ENCODE results near the gene PNPLA5.

DNA sequence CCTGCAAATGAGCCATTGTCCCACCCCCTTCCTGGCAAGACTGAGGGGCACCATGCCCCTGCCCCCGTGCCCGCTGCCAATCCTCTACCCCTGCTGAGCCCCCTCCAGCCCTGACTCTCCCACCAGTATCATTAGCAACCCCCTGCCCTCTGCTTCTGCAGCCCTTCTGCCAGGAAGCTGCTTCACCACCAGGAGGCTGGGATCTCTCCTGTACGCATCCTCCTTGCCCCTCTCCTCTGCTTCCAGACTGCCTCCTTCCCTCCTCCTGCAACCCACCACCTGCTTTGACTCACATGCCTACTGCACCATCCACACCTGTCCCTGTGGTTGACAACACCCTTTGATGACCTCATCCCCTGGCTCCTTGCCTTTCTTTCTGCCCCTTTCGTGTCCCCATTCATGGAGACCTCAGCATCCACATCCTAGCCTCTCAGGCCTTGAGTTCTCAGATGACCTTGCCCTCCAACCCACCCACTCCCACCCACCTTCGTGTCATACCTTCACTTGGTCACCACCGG lies 18.4 kb upstream of the PNPLA5 start:
- TF ChIP-seq, protein P1, sequence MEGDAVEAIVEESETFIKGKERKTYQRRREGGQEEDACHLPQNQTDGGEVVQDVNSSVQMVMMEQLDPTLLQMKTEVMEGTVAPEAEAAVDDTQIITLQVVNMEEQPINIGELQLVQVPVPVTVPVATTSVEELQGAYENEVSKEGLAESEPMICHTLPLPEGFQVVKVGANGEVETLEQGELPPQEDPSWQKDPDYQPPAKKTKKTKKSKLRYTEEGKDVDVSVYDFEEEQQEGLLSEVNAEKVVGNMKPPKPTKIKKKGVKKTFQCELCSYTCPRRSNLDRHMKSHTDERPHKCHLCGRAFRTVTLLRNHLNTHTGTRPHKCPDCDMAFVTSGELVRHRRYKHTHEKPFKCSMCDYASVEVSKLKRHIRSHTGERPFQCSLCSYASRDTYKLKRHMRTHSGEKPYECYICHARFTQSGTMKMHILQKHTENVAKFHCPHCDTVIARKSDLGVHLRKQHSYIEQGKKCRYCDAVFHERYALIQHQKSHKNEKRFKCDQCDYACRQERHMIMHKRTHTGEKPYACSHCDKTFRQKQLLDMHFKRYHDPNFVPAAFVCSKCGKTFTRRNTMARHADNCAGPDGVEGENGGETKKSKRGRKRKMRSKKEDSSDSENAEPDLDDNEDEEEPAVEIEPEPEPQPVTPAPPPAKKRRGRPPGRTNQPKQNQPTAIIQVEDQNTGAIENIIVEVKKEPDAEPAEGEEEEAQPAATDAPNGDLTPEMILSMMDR (conservative IDR thresholded peaks at IDR 0.05; ENCODE audit: low read length): no peak
- no peak for TF ChIP-seq EZH2phosphoT487 (IDR thresholded peaks at IDR 0.05; ENCODE audit: borderline replicate concordance, low read depth, low read length)

All from OCI-LY7 (cell line).